A549 (cell line): Measurements from ENCODE around the gene GATA5. TPM values are rescaled to one million over a fixed set of nuclear protein-coding genes. Genes with fewer than 3 reads are reported as not detected.

Source experiments
- ATAC-seq, 2 experiments: fragments of 200-7000 bp in 1 of 2; fragments of >200 bp in 1 of 2; cut with Nextera tagmentation in 1 of 2; cut with Tn5 transposase in 1 of 2; 3 replicates each; pipeline versions ENCODE4 v1.8.0 to v1.9.1; 2018 to 2020; ENCODE audit warnings: mild to moderate bottlenecking in 1 of 2, moderate library complexity in 1 of 2
- CTCF ChIA-PET: fragments of 300-600 bp; sonication (Branson Sonifier 250); formaldehyde crosslinking; extraction: SDS; loops from one replicate; lab custom pipeline; 2021; ENCODE audit warnings: antibody characterized with exemption, inconsistent platforms; lab: Yijun Ruan, JAX
- POLR2A ChIA-PET: fragments of 350-600 bp; formaldehyde crosslinking; extraction: SDS; loops from one replicate; lab custom pipeline; 2021; ENCODE audit warnings: antibody characterized with exemption, inconsistent platforms; lab: Yijun Ruan, JAX
- DNase-seq, 2 experiments: peaks; one replicate each; pipeline versions ENCODE4 v3.0.0 to v3.0.0-alpha.2; 2011 to 2016; ENCODE audit warnings: low read depth in 1 of 2, low spot score in 1 of 2
- FAIRE-seq: peaks from 2 replicates; lab custom pipeline; 2011; peaks lifted over from hg19 to GRCh38; lab: Jason Lieb, UNC
- H3K27ac ChIP-seq, 2 experiments: fragments of >200 bp; sonication (Bioruptor Twin); formaldehyde crosslinking; 3 replicates each; pipeline ENCODE4 v1.5.1; 2016 to 2017
- H3K4me1 ChIP-seq: fragments of >200 bp; sonication (Bioruptor Twin); formaldehyde crosslinking; 3 replicates; pipeline ENCODE4 v1.6.1; 2016
- H3K4me2 ChIP-seq: fragments of >200 bp; sonication (Bioruptor Twin); formaldehyde crosslinking; 3 replicates; pipeline ENCODE4 v1.6.1; 2016
- H3K4me3 ChIP-seq: fragments of >200 bp; sonication (Bioruptor Twin); formaldehyde crosslinking; 3 replicates; pipeline ENCODE4 v1.5.1; 2016
- H3K9me3 ChIP-seq: fragments of >200 bp; sonication (Bioruptor Twin); formaldehyde crosslinking; 3 replicates; pipeline ENCODE4 v1.6.1; 2016
- EHMT2 ChIP-seq: fragments of 200-600 bp; sonication (generic); IDR thresholded peaks from 2 replicates; pipeline ENCODE4 v1.6.1; 2016; ENCODE audit warnings: antibody characterized with exemption, low read depth, mild to moderate bottlenecking, moderate library complexity
- FOSB ChIP-seq: fragments of 250-450 bp; sonication (Bioruptor Pico); IDR thresholded peaks from 2 replicates; pipeline ENCODE4 v1.5.0; 2020; ENCODE audit warnings: mild to moderate bottlenecking, moderate library complexity
- GATA3 ChIP-seq: IDR thresholded peaks from 2 replicates; pipeline ENCODE4 v1.6.1; 2012; ENCODE audit warnings: borderline replicate concordance
- HDAC2 ChIP-seq: fragments of 200-600 bp; sonication (generic); IDR thresholded peaks from 2 replicates; pipeline ENCODE4 v1.6.1; 2016
- MAFK ChIP-seq: fragments of 450-650 bp; IDR thresholded peaks from 2 replicates; pipeline ENCODE4 v1.6.1; 2014; ENCODE audit not compliant: partially characterized antibody
- NR3C1 ChIP-seq: fragments of >200 bp; sonication (Bioruptor Twin); formaldehyde crosslinking; IDR thresholded peaks from 3 replicates; pipeline ENCODE4 v1.6.1; 2017
- POLR2A ChIP-seq: IDR thresholded peaks from 2 replicates; pipeline ENCODE4 v1.6.1; 2012; ENCODE audit warnings: mild to moderate bottlenecking, low read length
- RAD21 ChIP-seq, 2 experiments: fragments of >200 bp in 1 of 2; sonication (Bioruptor Twin) in 1 of 2; formaldehyde crosslinking in 1 of 2; IDR thresholded peaks in 1 of 2; conservative IDR thresholded peaks in 1 of 2; 2 replicates in 1 of 2; 3 replicates in 1 of 2; pipeline ENCODE4 v1.6.1; 2012 to 2018; ENCODE audit warnings: inconsistent platforms in 1 of 2
- RARB ChIP-seq: fragments of 250-450 bp; sonication (Bioruptor Pico); IDR thresholded peaks from 2 replicates; pipeline ENCODE4 v1.8.0; 2021; ENCODE audit warnings: mild to moderate bottlenecking, moderate library complexity
- RFX5 ChIP-seq: fragments of 450-650 bp; IDR thresholded peaks from 2 replicates; pipeline ENCODE4 v1.7.1; 2014; ENCODE audit warnings: antibody characterized with exemption, mild to moderate bottlenecking, moderate library complexity
- RNF2 ChIP-seq: fragments of 200-600 bp; sonication (generic); IDR thresholded peaks from 2 replicates; pipeline ENCODE4 v1.6.1; 2016; ENCODE audit warnings: low read depth, mild to moderate bottlenecking, antibody characterized with exemption, moderate library complexity, borderline replicate concordance
- SMC3 ChIP-seq: fragments of >200 bp; sonication (Bioruptor Twin); formaldehyde crosslinking; IDR thresholded peaks from 3 replicates; pipeline ENCODE4 v1.6.1; 2018; ENCODE audit warnings: inconsistent platforms
- SREBF2 ChIP-seq: fragments of 450-650 bp; IDR thresholded peaks from 2 replicates; pipeline ENCODE4 v1.6.1; 2014; ENCODE audit warnings: mild to moderate bottlenecking, moderate library complexity
- TFCP2L1 ChIP-seq: fragments of 250-450 bp; sonication (Bioruptor Pico); IDR thresholded peaks from 2 replicates; pipeline ENCODE4 v1.5.0; 2021; ENCODE audit warnings: mild to moderate bottlenecking
- WGBS: methylation state at CpG from one replicate; pipeline ENCODE4 v1.1.6; 2017; ENCODE audit errors: missing lambda C conversion rate; 5-methylcytosine and 5-hydroxymethylcytosine counted together
- polyA plus RNA-seq, 4 experiments: library from polyadenylated mRNA; depleted of rRNA in 3 of 4; stranded (reverse); fragments of >200 nt; fragmentation: RNase III in 1 of 4; extraction: RNeasy Plus Mini Kit Qiagen cat#74134 plus additional on column Dnase treatment in 1 of 4; gene quantifications; 2 replicates in 3 of 4; 3 replicates in 1 of 4; pipeline ENCODE4 v1.2.3, GENCODE V29; 2011 to 2017
- TF ChIP-seq, protein P1 (sequence below): IDR thresholded peaks from 2 replicates; pipeline ENCODE4 v1.6.1; 2012
- TF ChIP-seq, protein P2 (sequence below): fragments of >200 bp; sonication (Bioruptor Twin); formaldehyde crosslinking; IDR thresholded peaks from 2 replicates; pipeline ENCODE4 v1.6.1; 2016
- TF ChIP-seq, protein P3 (sequence below): fragments of >200 bp; sonication (Bioruptor Twin); formaldehyde crosslinking; IDR thresholded peaks from 3 replicates; pipeline ENCODE4 v1.5.1; 2016
- TF ChIP-seq, protein P4 (sequence below): IDR thresholded peaks from 2 replicates; pipeline ENCODE4 v1.6.1; 2012

The GATA5 gene
- polyA plus RNA-seq, 2 of the 4 experiments (the other 2 are of a cell fraction): 0.21 to 0.72 TPM

DNA sequence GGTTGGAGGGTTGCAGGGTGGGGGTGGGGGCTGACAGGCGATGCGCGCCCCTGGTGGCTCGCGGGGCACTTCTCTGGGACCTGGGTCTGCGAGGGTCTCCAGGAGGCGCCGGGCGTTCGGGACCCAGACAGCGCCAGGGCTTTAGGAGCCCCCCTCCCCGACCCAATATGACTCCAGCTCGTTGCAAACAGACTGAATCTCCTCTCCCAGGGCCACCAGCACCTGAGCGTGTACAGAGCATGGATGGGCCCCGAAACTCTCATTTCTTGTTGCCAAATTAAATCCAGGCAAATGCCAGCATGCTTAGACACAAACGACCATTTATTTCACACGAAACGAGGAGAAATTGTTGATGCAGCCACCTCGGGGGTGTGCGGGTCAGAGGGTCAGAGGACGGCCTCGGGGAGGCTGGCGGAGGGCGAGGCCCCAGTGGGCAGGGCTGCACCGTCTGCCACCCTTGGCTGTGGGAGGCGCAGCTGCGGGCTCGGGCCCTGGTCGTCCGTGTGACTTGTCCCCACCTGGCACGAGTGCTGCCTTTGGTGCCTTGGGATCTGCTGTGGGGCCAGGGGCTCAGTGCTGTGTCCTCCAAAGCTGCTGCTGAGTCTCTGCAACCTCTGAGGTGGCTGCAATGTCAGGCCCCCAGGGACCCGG lies 20.9 kb upstream of the GATA5 start:
- Histone ChIP-seq H3K4me3 (no peak overlapping the region), H3K27ac (no peak overlapping the region), H3K9me3 (no peaks in the 10 kb centered on the region), H3K4me2 (peak overlapping the region; percentile 59), H3K4me1 (peaks cover 8% of the 10 kb centered on the region)
- WGBS: 10% methylated on average over 25 of the region's 32 CpGs
- no peak for FAIRE-seq
- CTCF ChIA-PET: interaction anchor here (0.9 to 4.9 kb wide), 16 partner anchors 8 to 189 kb away, joined by 3 to 21 read pairs (median 3); no protein-coding TSS in a partner anchor
- POLR2A ChIA-PET: no interaction called here
- DNase-seq: no peak
- TF ChIP-seq GATA3: no peak
- peak; percentile 67 for TF ChIP-seq SMC3
- TF ChIP-seq, protein P1, sequence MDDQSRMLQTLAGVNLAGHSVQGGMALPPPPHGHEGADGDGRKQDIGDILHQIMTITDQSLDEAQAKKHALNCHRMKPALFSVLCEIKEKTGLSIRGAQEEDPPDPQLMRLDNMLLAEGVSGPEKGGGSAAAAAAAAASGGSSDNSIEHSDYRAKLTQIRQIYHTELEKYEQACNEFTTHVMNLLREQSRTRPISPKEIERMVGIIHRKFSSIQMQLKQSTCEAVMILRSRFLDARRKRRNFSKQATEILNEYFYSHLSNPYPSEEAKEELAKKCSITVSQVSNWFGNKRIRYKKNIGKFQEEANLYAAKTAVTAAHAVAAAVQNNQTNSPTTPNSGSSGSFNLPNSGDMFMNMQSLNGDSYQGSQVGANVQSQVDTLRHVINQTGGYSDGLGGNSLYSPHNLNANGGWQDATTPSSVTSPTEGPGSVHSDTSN: no peak
- no peak for TF ChIP-seq FOSB (CRISPR knock-in tag)
- no peak for TF ChIP-seq TFCP2L1 (CRISPR knock-in tag)
- TF ChIP-seq, protein P2, sequence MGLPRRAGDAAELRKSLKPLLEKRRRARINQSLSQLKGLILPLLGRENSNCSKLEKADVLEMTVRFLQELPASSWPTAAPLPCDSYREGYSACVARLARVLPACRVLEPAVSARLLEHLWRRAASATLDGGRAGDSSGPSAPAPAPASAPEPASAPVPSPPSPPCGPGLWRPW: no peak
- TF ChIP-seq RAD21 (conservative IDR thresholded peaks at IDR 0.05 in 1 of 2, IDR thresholded peaks at IDR 0.05 in 1 of 2): peak; percentile 34 to 48; a peak in 3 of 5 replicates
- TF ChIP-seq, protein P3, sequence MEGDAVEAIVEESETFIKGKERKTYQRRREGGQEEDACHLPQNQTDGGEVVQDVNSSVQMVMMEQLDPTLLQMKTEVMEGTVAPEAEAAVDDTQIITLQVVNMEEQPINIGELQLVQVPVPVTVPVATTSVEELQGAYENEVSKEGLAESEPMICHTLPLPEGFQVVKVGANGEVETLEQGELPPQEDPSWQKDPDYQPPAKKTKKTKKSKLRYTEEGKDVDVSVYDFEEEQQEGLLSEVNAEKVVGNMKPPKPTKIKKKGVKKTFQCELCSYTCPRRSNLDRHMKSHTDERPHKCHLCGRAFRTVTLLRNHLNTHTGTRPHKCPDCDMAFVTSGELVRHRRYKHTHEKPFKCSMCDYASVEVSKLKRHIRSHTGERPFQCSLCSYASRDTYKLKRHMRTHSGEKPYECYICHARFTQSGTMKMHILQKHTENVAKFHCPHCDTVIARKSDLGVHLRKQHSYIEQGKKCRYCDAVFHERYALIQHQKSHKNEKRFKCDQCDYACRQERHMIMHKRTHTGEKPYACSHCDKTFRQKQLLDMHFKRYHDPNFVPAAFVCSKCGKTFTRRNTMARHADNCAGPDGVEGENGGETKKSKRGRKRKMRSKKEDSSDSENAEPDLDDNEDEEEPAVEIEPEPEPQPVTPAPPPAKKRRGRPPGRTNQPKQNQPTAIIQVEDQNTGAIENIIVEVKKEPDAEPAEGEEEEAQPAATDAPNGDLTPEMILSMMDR: peak; percentile 72
- TF ChIP-seq, protein P4, sequence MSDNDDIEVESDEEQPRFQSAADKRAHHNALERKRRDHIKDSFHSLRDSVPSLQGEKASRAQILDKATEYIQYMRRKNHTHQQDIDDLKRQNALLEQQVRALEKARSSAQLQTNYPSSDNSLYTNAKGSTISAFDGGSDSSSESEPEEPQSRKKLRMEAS: no peak
- no peak for TF ChIP-seq RFX5
- no peak for TF ChIP-seq NR3C1
- no peak for TF ChIP-seq POLR2A
- ATAC-seq: peak; percentile 28 to 80; a peak in 3 of 6 replicates

DNA sequence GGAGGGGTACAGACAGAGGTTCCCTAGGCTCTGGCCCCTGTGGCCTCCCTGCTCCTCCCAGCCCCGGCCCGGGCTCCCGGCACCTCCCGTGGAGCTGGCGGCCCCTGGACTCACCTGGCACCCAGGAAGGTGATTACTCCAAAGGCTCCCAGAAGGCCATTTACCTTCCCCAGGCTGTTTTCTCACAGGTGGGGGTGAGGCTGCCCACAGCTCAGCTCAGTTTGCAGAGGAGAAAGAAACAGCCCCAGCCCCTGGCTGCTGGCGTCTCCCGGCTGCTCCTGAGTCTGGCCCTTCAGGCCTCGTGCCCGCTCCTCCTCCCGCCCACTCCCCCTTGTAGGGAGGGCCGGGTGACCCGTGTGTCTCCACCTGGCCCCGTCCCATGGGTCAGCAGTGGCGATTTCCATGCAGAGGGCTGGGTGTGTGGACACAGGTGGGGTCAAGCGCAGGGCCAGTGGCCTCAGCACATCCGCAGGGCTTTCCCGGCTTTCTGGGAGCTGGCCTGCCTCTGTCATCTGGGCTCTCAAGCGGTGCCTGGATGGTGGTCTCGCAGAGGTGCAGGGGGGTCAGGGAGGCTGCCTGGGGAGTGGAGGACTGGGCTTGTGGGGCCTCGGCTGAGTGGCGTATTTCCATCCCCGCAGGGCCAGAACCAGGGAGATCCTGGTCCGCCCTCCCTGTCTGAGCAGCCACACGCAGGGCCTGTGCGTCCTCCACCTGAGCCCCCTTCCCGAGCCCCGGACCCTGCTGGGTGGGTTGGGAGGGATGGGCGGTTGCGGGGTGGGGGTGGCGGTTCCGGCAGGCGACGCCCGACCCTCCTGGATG lies 20.2 kb upstream of the GATA5 start:
- Histone ChIP-seq H3K9me3 (no peaks in the 10 kb centered on the region), H3K27ac (no peak overlapping the region), H3K4me2 (peak overlapping the region; percentile 59), H3K4me3 (no peak overlapping the region), H3K4me1 (peaks cover 6% of the 10 kb centered on the region)
- TF ChIP-seq RARB (CRISPR knock-in tag) (no peak), SMC3 (no peak), HDAC2 (no peak), EHMT2 (no peak), SREBF2 (no peak), RNF2 (no peak), POLR2A (no peak), MAFK (no peak)
- TF ChIP-seq, protein P1: no peak
- TF ChIP-seq, protein P3: no peak
- WGBS: 62% methylated on average over 20 of the region's 34 CpGs
- ATAC-seq: peak in 1 of 2 experiments; percentile 29; a peak in 3 of 6 replicates
- CTCF ChIA-PET: interaction anchor here (0.7 to 4.9 kb wide), 16 partner anchors 8 to 296 kb away, joined by 3 to 21 read pairs (median 4); no protein-coding TSS in a partner anchor
- POLR2A ChIA-PET: no interaction called here
- DNase-seq: no peak
- FAIRE-seq: no peak
